ENCODE measurements around the gene DRAM1. TPM values are rescaled to one million over a fixed set of nuclear protein-coding genes. Genes with fewer than 3 reads are reported as not detected.
A peak's percentile ranks its signal among the peaks of the same experiment; 100 is the strongest.
"Not testable (repeated sequence)": the region's sequence is repeated elsewhere in the genome, so short reads cannot be mapped to it uniquely, and the experiment has no call there.

DRAM1 gene
- total RNA-seq, 1 donor from 2014 or later = 17.4 TPM

- Mint-ChIP-seq H3K4me1 (peaks cover 12% of the 10 kb centered on the region), H3K9me3 (no peaks in the 10 kb centered on the region), H3K27me3 (ENCODE audit: low read depth) (no peaks in the 10 kb centered on the region), H3K4me3 (peak overlapping the region; percentile 84), H3K27ac (peak overlapping the region; percentile 95), H3K36me3 (peaks cover 6% of the 10 kb centered on the region)
- DNase-seq (ENCODE audit: low spot score in 2 of 2, unreplicated experiment in 2 of 2) = no peak
- no peak for TF ChIP-seq CTCF (IDR thresholded peaks at IDR 0.05; ENCODE audit: unreplicated experiment)
Measured at GRCh38 chr12:101878243-101878821, 952 bp downstream of the DRAM1 start.

- Mint-ChIP-seq H3K9me3 (no peaks in the 10 kb centered on the region), H3K27ac (peak overlapping the region; percentile 22), H3K36me3 (peaks cover 6% of the 10 kb centered on the region), H3K27me3 (ENCODE audit: low read depth) (no peaks in the 10 kb centered on the region), H3K4me3 (no peak overlapping the region), H3K4me1 (peaks cover 9% of the 10 kb centered on the region)
- no peak for TF ChIP-seq CTCF (IDR thresholded peaks at IDR 0.05; ENCODE audit: unreplicated experiment)
- DNase-seq (ENCODE audit: low spot score in 2 of 2, unreplicated experiment in 2 of 2) = no peak
Measured at GRCh38 chr12:101880769-101881168, 3.4 kb downstream of the DRAM1 start.

GRCh38 chr12:101881228-101881627, 3.8 kb downstream of the DRAM1 start:
- no peak for DNase-seq (ENCODE audit: low spot score in 2 of 2, unreplicated experiment in 2 of 2)
- Mint-ChIP-seq H3K4me1 (peaks cover 9% of the 10 kb centered on the region), H3K27ac (no peak overlapping the region), H3K4me3 (no peak overlapping the region), H3K27me3 (ENCODE audit: low read depth) (no peaks in the 10 kb centered on the region), H3K36me3 (peaks cover 6% of the 10 kb centered on the region), H3K9me3 (no peaks in the 10 kb centered on the region)
- TF ChIP-seq CTCF (IDR thresholded peaks at IDR 0.05; ENCODE audit: unreplicated experiment) = no peak

- no peak overlapping the region for H3K27ac Mint-ChIP-seq
- no peaks in the 10 kb centered on the region for H3K9me3 Mint-ChIP-seq
- H3K36me3 Mint-ChIP-seq = peaks cover 3% of the 10 kb centered on the region
- no peaks in the 10 kb centered on the region for H3K27me3 Mint-ChIP-seq (ENCODE audit: low read depth)
- no peaks in the 10 kb centered on the region for H3K4me1 Mint-ChIP-seq
- TF ChIP-seq CTCF (IDR thresholded peaks at IDR 0.05; ENCODE audit: unreplicated experiment) = no peak
- DNase-seq (ENCODE audit: low spot score in 2 of 2, unreplicated experiment in 2 of 2) = no peak
- H3K4me3 Mint-ChIP-seq = no peak overlapping the region
Measured at GRCh38 chr12:101884174-101884573, 6.8 kb downstream of the DRAM1 start.

- H3K9me3 Mint-ChIP-seq; H3K27ac Mint-ChIP-seq; DNase-seq (ENCODE audit: low spot score in 2 of 2, unreplicated experiment in 2 of 2); H3K4me1 Mint-ChIP-seq; H3K4me3 Mint-ChIP-seq; H3K36me3 Mint-ChIP-seq; H3K27me3 Mint-ChIP-seq (ENCODE audit: low read depth): not testable (repeated sequence)
Measured at GRCh38 chr12:101884781-101885340, 7.5 kb downstream of the DRAM1 start.

- H3K9me3 Mint-ChIP-seq = no peaks in the 10 kb centered on the region
- H3K27me3 Mint-ChIP-seq (ENCODE audit: low read depth) = no peaks in the 10 kb centered on the region
- no peak for TF ChIP-seq CTCF (IDR thresholded peaks at IDR 0.05; ENCODE audit: unreplicated experiment)
- H3K4me1 Mint-ChIP-seq = peaks cover 3% of the 10 kb centered on the region
- no peak overlapping the region for H3K27ac Mint-ChIP-seq
- H3K36me3 Mint-ChIP-seq = peaks cover 3% of the 10 kb centered on the region
- H3K4me3 Mint-ChIP-seq = no peak overlapping the region
- no peak for DNase-seq (ENCODE audit: low spot score in 2 of 2, unreplicated experiment in 2 of 2)
Measured at GRCh38 chr12:101885912-101886561, 8.7 kb downstream of the DRAM1 start.
